HG02763 (cell line): ENCODE data around the gene PPIP5K2.

Experiments
- ATAC-seq: cut with Tn5 transposase; IDR thresholded peaks from one replicate; pipeline ENCODE4 v1.9.1; 2021; ENCODE audit warnings: mild to moderate bottlenecking, moderate library complexity; ENCODE audit not compliant: unreplicated experiment

Gene PPIP5K2

DNA sequence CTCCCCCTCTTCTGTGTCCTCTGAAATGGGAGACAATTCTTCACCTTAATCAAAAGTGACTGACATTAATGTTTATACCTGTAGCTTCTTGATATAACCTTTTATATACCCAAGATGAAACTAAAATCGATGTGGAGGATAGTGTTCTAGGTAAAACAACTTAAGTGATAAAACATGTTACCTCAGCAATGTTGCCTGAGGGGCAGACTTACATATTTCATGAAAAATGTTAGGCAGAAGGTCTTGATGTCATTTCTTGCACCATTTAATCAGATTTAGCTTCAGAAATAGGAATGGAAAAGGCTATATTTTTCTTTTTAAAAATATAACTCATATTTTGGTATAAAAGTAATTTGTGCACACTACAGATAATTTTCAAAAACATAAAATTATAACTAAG lies 115.8 kb downstream of the PPIP5K2 start:
- no peak for ATAC-seq

DNA sequence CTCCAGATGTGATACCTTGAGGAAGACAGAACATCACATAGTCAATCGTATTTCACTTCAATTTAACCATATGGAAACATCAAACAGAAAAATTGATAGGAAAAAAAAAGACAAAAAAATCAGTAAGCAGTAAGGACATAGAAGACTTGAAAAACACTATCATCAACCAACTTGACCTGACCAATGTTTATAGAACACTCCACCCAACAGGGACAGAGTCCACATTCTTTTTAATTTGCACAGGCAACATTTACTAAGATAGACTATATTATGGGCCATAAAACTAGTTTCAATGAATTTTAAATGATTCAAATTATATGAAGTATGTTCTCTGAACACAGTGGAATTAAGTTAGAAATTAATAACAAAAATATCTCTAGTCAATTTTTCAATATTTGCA lies 117.7 kb downstream of the PPIP5K2 start:
- ATAC-seq, result no peak

DNA sequence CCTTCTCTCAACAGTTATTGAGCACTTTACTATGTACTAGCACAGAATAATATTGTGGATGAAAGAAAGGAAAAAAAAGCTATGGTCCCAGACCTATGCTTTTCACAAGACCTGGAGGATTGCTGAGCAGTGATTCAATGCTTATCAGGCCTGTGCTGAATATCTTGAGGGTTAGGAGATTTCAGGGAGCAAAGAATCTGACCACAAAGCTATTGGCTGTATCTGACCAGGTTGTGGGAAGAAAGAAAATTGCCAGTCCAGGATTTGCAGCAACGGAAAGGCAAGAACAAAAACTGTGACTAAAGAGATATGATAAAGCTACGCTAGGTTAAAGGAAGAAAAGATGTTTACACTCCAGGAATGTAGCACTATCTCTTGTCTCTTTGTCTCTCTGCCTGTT lies 123.6 kb downstream of the PPIP5K2 start:
- no peak for ATAC-seq

DNA sequence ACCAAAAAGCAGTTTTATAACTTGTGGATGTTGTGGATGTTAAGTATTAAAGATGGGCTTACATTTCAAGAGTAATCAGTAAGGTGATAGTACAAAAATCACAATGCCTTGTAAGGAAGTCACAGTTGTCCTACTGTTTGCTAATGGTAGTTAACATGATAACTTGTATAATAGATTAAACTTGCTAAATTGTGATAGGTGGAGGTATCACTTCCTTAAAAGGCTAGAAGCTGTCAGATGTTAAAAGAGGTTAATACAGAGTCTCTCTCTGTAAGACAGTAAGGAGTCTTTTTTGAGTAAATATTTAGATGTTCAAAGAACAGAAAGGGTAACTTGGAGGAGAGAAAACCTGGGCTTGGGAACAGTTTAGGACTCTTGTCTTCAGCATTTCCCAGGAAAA lies 124.3 kb downstream of the PPIP5K2 start:
- ATAC-seq, result no peak

DNA sequence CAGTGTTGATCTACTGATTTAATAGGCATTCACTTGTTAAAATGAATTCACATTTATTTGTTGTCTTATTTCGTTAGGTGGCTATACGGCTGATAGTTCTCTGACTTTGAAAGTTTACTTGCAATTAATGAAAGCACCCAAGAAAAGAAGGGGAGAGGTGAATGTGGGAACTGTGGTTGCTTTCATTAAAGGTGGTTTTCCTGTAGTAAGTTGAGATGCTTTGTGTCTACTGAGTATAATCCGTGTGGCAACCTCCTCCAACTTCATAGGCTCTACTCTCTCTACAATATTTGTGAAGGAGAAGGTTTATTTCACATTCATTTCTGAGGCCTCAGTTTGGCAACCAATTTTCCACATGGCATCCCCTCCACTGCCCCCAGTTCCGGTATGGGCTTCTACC lies 125.7 kb downstream of the PPIP5K2 start:
- ATAC-seq, result no peak

DNA sequence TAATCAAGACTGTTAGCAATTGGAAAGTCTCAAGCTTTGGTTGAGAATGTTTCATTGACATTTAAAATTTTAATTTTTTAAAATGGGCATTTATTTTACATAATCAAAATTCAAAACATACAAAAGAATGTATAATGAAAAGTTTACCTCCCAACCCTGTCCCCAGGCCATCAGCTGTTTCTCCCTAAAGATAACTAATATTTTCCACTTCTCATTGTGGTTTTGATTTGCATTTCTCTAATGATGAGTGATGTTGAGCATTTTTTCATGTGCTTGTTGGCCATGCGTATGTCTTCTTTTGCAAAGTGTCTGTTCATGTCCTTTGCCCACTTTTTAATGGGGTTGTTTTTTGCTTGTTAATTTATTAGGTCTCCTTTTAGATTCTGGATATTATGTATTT lies 127.0 kb downstream of the PPIP5K2 start:
- ATAC-seq, result peak; percentile 54

DNA sequence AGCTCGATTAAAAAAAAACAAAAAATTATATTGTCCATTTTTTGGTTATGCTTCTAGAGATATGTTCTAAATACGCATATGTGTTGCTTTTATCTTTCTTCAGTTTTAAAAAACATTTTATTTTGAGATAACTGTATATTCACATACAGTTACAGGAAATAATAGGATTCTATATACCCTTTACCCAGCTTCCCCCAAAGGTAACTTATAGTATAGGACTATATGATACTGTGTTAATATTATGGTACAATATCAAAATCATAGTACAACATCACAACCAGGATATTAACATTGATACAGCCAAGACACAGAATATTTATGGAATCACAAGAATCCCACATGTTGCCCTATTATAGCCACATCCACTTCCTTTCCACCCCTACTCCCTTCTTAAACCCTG lies 129.0 kb downstream of the PPIP5K2 start:
- no peak for ATAC-seq

DNA sequence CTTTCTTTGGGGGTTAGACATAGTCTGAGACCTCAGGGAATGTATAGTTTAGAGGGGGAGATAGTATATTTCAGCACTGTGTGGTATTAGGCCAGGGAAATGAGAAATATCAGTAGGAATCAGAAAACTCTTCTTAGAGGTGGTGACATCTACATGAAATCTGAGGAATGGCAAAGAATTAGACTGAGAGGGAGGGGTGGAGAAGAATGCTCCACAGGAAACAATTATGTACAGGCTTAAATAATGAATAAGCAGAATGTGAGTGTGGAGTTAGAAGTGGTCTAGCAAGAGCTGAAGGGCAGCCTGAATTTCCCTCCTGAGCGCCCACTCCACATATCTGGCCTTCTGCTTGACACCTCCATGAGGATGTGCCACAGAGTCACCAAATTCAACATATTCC lies 134.8 kb downstream of the PPIP5K2 start:
- ATAC-seq, result no peak

DNA sequence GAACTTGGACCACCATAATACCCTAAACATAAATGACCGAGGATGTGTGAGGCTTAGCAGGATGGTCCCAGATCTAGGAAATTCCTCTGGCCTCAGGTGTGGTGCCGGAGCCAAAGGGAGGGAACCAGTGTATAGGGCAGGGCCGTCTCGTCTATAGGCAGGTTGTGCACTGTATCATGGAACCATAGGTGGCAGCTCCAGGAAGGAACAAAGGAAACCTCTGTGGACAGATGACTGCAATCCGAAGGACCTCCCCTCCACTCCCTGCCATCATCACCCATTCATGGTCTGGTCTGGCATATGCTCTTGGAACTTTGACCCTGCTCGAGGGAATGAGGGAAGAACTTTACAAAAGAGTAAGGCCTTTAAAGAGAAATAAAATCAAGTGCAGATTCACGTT lies 135.6 kb downstream of the PPIP5K2 start:
- no peak for ATAC-seq

DNA sequence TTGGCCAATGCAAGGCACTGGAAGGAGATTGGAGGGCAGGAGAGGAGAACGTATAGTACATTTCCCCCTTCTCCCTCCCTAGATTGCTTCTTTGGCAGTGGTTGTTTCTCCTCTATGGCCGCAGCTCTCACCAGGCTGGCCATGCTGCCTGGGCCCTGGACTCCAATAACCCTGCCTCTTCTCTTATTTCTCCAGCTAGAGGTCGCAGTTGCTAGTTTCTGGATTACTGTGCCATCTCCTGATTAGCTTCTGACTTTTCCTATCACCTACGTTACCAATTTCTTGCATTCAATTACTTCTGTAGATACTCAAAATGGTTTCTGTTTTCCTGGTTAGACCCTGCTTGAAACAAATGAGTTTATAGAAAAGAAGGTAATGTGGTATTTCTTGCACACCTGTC lies 136.1 kb downstream of the PPIP5K2 start:
- ATAC-seq, result no peak

DNA sequence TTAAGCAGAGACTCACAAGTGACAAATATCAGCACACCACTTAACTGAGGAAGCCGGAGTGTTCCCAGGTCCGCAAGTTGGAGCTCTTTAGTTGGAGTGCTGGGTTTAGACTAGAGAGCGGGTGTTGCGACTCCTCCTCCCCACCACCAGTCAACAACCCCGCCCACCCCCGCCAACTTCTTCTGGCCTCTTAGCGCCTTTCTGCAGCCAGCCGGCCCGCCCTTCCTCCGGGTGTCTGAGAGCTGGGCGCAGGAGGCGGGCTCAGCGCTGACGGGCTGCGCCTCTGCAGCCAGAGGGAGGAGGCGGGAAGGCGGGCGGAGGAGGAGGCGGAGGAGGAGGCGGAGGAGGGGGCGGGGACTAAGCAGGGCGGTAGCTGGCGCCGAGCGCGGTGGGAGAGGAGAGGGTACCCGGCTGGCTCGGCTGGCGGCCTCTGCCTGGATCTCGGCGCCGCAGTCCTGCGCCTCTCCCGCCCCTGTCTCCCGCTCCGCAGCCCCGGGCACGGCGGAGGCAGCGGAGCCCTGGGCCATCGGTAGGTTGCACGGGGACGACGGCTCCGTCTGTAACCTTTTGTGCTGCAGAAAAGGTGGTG lies 138.4 kb downstream of the PPIP5K2 start, which contains the start of gene MACIR:
Gene MACIR (plus strand): TSS at position 396 of the 589 bp plus-strand sequence. CDS start 17,157 bp downstream, outside the sequence.
- peak; percentile 79 for ATAC-seq

DNA sequence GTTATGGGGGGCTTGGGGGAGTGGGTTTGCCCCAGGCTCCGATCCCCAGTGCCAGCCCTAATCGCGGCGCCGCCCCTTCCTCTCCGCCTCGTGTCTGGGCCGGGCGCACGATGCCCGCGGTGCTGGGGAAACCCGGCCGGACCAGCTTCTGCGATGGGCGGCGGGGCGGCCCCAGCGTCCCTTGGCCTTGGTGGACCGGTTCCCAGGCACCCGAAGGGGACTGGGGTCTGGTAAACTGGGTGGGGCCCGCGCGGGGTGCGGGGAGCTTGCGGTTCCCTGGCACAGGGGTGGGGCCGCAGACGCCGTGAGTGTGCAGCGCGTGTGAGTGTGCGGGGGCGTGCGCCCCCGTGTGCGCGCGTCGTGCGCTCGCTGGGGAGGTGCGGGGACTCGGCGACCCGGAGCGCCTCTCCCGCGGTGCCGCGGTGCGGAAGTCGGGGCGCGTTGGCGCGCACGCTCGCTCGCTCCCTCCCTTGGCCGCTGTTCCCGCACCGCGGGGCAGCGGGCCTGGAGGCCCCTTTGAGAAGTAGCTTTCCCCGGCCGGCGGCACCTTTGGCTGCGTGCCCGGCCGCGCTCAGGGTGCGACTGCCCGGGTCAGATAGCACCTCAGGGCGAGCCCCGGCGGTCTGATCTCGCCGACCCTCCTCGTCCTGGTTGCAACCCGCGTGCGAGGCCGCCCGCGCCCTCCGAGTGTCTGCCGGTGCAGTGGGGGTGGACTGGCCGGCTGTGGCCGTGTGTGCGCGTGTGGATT lies 139.0 kb downstream of the PPIP5K2 start:
- ATAC-seq, result peak; percentile 31

DNA sequence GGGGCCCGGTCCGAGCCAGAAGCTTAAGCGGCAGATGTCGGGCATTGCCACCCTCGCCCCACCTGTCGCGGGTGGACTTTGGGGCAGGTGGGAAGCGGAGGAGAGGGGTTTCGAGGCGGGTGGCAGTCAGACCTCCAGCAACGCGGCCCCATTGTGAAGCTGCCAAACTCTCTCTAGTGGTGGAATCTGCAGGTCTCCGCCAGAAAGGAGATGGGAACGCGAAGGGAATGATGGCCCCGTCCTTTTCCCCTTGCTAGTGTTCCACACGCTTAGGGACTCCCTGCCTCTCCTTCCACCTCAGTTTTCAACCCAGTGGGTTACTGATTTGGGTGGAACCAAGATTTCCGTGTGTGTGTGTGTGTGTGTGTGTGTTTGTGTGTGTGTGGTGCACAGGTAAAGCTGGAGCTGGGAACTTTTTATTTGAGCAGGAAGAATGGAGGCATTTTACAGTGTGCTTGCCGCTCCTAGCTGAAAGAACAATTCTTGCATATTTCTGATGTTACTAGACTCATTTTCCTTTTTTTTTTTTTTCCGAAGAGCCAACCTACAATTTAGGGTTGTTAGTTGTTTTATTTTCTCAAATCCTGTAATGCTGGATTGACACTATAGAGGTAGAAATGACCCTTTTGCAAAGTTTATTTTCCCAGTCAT lies 139.7 kb downstream of the PPIP5K2 start:
- ATAC-seq, result no peak

DNA sequence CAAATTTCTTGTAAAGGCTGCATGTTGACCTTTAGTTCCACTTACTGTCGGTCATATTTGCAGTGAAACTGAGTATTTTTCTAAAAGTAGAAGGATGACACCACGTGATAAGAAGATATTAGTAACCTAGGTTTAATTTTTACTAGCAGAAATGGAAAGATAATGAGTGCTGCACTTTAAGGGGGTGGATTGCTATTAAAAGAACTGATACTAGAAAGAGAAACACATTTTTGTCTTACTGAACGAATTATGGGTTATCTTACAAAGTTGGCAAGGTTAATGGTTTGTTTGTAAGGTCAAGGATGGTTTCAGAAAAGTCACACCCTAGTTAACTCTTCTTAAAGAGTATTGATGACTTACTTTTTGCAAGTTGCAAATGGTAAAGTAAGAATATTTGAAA lies 140.8 kb downstream of the PPIP5K2 start:
- ATAC-seq, result peak; percentile 34
